HTERT RPE-1 (cell line): ENCODE data around the gene PODNL1.
"Not testable (repeated sequence)": the region's sequence is repeated elsewhere in the genome, so short reads cannot be mapped to it uniquely, and the experiment has no call there.

Experiments used
- in situ Hi-C: fragments of 300-500 bp; cut with MboI; formaldehyde crosslinking; loops from 4 replicates; pipeline ENCODE4 v1.14.3; 2020; ENCODE audit warnings: low sequenced_read_pairs

Gene PODNL1

DNA sequence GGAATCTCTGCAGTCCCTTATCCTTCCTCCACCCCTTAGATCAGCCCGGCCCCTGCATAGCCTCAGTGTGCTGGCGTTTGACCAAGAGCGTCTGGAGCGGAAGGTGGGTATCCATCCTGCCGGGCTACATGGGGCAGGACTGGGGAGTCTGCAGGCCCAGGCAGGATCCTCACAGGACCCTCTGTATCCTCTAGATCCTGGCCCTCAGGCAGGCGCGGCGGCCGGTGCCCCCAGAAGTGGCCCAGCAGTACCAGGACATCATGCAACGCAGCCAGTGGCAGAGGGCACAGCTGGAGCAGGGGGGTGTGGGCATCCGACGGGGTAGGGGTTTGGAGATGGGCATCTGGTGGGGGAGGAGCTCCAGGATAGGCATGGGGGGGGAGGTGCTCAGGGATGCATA, 8.9 kb downstream of the PODNL1 start:
- in situ Hi-C loops: no loop called here

- in situ Hi-C loops: no loop called here
Observed at GRCh38 chr19:13926715-13927114, 11.5 kb downstream of the PODNL1 start.

- in situ Hi-C loops: no loop called here
Observed at GRCh38 chr19:13926010-13926409, 12.2 kb downstream of the PODNL1 start.

DNA sequence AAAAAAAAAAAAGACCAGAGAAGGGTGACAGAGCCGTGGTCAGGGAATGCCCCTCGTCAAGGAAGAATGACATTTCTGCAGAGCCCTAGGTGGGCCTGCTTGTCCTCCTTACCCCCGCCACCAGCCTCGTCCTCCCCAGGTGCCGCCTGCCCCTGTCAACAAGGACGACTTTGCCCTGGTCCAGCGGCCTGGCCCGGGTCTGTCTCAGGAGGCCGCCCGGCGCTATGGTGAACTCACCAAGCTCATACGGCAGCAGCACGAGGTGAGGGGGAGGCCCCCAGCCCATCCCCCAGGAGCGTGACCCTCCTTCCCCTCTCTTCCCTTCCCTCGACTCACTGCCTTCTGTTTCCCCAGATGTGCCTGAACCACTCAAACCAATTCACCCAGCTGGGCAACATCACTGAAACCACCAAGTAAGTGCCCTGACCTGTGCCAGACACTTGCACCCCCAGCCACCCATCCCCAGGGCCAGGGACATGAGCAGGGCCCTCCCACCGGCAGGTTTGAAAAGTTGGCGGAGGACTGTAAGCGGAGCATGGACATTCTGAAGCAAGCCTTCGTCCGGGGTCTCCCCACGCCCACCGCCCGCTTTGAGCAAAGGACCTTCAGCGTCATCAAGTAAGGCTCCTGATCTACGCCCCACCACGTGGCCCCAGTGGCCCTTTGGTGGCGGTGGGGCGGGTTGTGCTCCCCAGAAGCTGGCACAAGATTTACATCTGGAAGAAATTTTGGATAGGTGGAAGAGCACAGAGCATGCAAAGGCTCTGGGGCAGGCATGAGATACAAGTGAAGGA, 14.8 kb downstream of the PODNL1 start:
- in situ Hi-C loops: no loop called here

DNA sequence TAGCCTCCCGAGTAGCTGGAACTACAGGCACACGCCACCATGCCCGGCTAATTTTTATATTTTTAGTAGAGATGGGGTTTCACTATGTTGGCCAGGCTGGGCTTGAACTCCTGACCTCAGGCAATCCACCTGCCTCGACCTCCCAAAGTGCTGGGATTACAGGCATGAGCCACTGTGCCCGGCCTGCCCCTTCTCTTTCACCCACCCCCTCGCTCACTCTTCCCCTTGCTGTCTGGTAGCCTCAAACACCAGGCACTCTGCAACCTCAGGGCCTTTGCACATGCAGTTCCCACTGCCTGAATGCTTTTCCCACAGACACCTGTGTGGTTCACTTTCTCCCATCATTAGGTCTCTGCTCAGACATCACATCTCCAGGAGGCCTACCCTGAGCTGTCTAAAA, 16.1 kb downstream of the PODNL1 start:
- in situ Hi-C loops: not testable (repeated sequence)

GRCh38 chr19:13920940-13921747, 17.1 kb downstream of the PODNL1 start:
- in situ Hi-C loops: no loop called here

DNA sequence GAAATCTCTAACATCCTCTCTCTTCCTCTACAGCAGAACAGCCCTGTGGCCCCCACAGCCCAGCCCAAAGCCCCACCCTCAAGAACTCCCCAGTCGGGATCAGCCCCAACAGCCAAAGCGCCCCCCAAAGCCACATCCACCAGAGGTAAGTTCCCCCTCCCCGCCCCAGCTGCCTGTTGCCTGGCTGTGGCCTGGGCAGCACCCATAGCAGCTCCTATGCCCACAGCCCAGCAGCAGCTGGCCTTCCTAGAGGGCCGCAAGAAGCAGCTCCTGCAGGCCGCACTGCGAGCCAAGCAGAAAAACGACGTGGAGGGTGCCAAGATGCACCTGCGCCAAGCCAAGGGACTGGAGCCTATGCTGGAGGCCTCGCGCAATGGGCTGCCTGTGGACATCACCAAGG, 17.7 kb downstream of the PODNL1 start:
- in situ Hi-C loops: no loop called here

- in situ Hi-C loops: no loop called here
Observed at GRCh38 chr19:13918726-13919411, 19.3 kb downstream of the PODNL1 start.

- in situ Hi-C loops: no loop called here
Observed at GRCh38 chr19:13917888-13918406, 20.3 kb downstream of the PODNL1 start.

GRCh38 chr19:13914777-13915176, 23.4 kb downstream of the PODNL1 start:
- in situ Hi-C loops: no loop called here

DNA sequence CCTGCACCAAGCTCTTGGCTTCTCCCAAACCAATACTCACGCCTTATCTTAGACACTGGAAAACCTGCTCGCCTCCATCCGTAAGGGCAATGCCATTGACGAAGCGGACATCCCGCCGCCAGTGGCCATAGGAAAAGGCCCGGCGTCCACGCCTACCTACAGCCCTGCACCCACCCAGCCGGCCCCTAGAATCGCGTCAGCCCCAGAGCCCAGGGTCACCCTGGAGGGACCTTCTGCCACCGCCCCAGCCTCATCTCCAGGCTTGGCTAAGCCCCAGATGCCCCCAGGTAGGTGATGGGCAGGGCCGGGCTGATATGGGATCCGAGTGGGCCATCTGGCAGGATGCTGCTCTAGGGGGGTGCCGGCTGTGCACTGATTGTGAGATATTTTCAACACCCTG, 24.9 kb downstream of the PODNL1 start:
- in situ Hi-C loops: no loop called here

DNA sequence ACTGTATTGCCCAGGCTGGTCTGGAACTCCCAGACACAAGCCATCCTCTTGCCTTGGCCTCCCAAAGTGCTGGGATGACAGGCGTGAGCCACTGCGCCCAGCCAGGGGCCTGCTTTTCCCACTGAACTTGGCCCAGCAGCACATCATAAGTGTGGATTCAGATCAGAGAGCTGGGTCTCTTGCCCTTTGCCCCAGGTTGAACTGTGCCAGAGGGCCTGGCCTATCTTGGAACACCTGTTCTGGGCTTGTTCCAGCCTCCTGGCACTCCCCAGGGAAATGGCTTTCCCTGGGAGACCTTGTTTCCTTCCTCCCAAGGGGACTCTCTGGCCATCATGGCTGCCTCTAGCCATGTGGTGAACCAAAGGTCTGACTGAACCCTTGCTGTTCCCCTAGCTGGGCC, 28.8 kb downstream of the PODNL1 start:
- in situ Hi-C loops: no loop called here

- in situ Hi-C loops: no loop called here
Observed at GRCh38 chr19:13908674-13909073, 29.5 kb downstream of the PODNL1 start.

DNA sequence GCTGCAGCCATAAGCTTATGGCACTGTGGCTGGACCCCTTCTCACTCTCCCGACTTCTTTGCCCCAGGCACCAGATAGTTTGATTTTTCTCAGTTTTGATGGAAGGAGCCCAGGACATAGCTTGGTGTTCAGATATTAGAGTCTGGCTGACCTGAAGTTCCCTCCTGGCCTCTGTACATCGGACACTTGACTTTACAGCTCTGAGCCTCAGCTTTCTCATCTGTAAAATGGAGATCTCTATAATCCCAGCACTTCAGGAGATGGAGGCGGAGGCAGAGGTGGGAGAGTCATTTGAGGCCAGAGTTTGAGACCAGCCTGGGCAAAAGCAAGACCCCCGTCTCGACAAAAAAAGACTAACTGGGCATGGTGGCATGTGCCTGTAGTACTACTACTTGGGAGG, 31.3 kb downstream of the PODNL1 start:
- in situ Hi-C loops: no loop called here

DNA sequence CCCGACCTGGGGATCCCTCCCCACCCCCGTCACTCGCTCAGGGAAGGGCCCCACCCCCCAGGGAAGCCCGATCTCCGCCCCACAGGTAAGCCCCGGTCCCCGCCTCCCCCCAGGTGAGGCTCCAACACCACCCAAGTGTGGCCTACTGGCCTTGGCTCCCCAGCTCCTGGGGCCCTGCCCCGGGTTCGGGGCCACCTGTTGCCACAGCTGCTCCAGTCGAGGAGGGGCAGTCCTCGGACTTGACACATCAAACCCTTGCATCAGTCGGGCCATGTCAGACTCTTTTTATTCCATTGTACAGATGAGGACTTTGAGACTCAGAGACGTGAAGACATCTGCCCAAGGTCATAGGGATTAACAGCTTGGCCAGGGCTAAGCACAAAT, 31.7 kb downstream of the PODNL1 start:
- in situ Hi-C loops: no loop called here

DNA sequence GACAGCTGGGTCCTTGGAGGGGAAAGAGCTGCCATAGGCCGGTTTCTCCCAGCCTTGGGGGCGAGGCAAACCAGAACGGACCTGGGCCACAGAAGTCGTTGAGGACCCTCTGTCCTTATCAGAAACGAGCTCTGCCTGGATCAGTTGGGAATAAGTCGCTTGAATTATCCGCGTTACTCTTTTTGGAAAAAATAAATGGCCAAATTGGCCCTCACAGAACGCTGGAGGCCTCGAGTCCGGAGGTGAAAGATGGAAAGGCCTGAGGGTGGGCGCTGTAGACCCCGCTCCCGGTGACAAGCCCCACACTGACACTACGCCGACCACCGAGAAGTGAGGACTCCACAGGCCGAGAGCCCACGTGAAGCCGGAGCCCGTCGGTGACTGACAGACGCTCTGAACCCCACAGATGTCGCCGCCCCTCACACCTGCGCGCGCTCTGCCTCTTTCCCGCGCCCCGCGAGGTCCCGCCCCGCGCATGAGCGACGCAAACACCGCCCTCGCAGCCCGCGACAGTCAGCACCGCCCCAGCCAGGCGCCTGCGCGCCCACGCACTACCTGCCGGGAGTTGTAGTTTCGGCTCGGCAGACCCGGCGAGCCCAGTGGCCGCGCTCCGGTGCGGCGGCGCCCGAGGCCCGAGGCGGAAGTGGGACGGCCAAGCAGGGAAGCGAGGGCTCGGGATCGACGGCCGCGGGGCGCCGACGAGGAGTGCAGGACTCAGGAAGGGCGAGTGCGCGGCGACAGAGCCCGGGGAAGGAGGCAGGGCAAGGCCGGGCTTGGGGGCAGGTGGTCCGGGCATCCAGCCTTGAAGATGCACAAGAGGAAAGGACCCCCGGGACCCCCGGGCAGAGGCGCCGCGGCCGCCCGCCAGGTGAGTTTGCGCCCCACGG, 32.3 kb downstream of the PODNL1 start, which contains the start of the genes BRME1 and CC2D1A:
TSS of gene BRME1 (minus strand) at position 484 of the 887 bp plus-strand sequence. CDS start 1,225 bp downstream, outside the sequence.
TSS of gene CC2D1A (plus strand) at position 568 of the 887 bp plus-strand sequence. CDS start at position 809, 241 bp downstream.
- in situ Hi-C loops: no loop called here

GRCh38 chr19:13902993-13903555, 35.1 kb downstream of the PODNL1 start:
- in situ Hi-C loops: no loop called here

- in situ Hi-C loops: no loop called here
Observed at GRCh38 chr19:13899912-13900584, 38.2 kb downstream of the PODNL1 start.

- in situ Hi-C loops: no loop called here
Observed at GRCh38 chr19:13899393-13899792, 38.8 kb downstream of the PODNL1 start.
